Parathyroid adenoma (tissue), 2 donors: ENCODE results near the gene KLC3.

Experiments used
- H2AFZ ChIP-seq: fragments of 300-600 bp; sonication (generic); one replicate; pipeline ENCODE4 v1.7.0; 2017; ENCODE audit warnings: antibody characterized with exemption, mild to moderate bottlenecking
- H3K27ac ChIP-seq: fragments of 300-600 bp; sonication (generic); one replicate; pipeline ENCODE4 v1.7.0; 2017
- H3K27me3 ChIP-seq: fragments of 300-600 bp; sonication (generic); one replicate; pipeline ENCODE4 v1.7.0; 2017; ENCODE audit warnings: low read length; ENCODE audit not compliant: control insufficient read depth, insufficient read depth
- H3K36me3 ChIP-seq: fragments of 300-600 bp; sonication (generic); one replicate; pipeline ENCODE4 v1.7.0; 2017; ENCODE audit warnings: low read length; ENCODE audit not compliant: control insufficient read depth, insufficient read depth
- H3K4me1 ChIP-seq: fragments of 300-600 bp; sonication (generic); one replicate; pipeline ENCODE4 v1.7.0; 2017; ENCODE audit warnings: control low read depth
- H3K4me2 ChIP-seq: fragments of 300-600 bp; sonication (generic); one replicate; pipeline ENCODE4 v1.7.0; 2017; ENCODE audit warnings: low read length
- H3K4me3 ChIP-seq: fragments of 300-600 bp; sonication (generic); one replicate; pipeline ENCODE4 v1.7.0; 2017; ENCODE audit warnings: low read depth, low read length
- H3K79me2 ChIP-seq: fragments of 300-600 bp; sonication (generic); one replicate; pipeline ENCODE4 v1.7.0; 2017; ENCODE audit warnings: control low read depth
- H3K9ac ChIP-seq: fragments of 300-600 bp; sonication (generic); one replicate; pipeline ENCODE4 v1.7.0; 2017; ENCODE audit warnings: mild to moderate bottlenecking
- H3K9me3 ChIP-seq: fragments of 300-600 bp; sonication (generic); one replicate; pipeline ENCODE4 v1.7.0; 2017; ENCODE audit warnings: low read length; ENCODE audit not compliant: control insufficient read depth
- CTCF ChIP-seq: fragments of 300-600 bp; sonication (generic); IDR thresholded peaks from one replicate; pipeline ENCODE4 v1.7.0; 2017; ENCODE audit warnings: antibody characterized with exemption, mild to moderate bottlenecking
- donor health status: primary hyperparathyroidism.

Gene KLC3

GRCh38 chr19:45349430-45349941 is 8.9 kb downstream of the KLC3 start:
- no peak overlapping the region for H3K9ac ChIP-seq
- H3K27ac ChIP-seq = no peak overlapping the region
- no peaks in the 10 kb centered on the region for H3K27me3 ChIP-seq
- H3K9me3 ChIP-seq = no peaks in the 10 kb centered on the region
- TF ChIP-seq CTCF = no peak
- H2AFZ ChIP-seq = no peak overlapping the region
- no peaks in the 10 kb centered on the region for H3K4me1 ChIP-seq
- H3K4me2 ChIP-seq = no peak overlapping the region
- H3K36me3 ChIP-seq = no peaks in the 10 kb centered on the region
- H3K4me3 ChIP-seq = no peak overlapping the region
- no peaks in the 10 kb centered on the region for H3K79me2 ChIP-seq

GRCh38 chr19:45350477-45351058 is 10.0 kb downstream of the KLC3 start:
- H3K36me3 ChIP-seq = no peaks in the 10 kb centered on the region
- no peak overlapping the region for H2AFZ ChIP-seq
- no peak overlapping the region for H3K27ac ChIP-seq
- no peak overlapping the region for H3K9ac ChIP-seq
- no peaks in the 10 kb centered on the region for H3K4me1 ChIP-seq
- no peaks in the 10 kb centered on the region for H3K9me3 ChIP-seq
- no peaks in the 10 kb centered on the region for H3K27me3 ChIP-seq
- no peak overlapping the region for H3K4me3 ChIP-seq
- no peaks in the 10 kb centered on the region for H3K79me2 ChIP-seq
- no peak for TF ChIP-seq CTCF
- no peak overlapping the region for H3K4me2 ChIP-seq

- Histone ChIP-seq H3K36me3 (no peaks in the 10 kb centered on the region), H3K4me3 (no peak overlapping the region), H3K9me3 (no peaks in the 10 kb centered on the region), H2AFZ (no peak overlapping the region), H3K27me3 (no peaks in the 10 kb centered on the region), H3K4me2 (no peak overlapping the region), H3K79me2 (no peaks in the 10 kb centered on the region), H3K27ac (no peak overlapping the region), H3K4me1 (no peaks in the 10 kb centered on the region), H3K9ac (no peak overlapping the region)
- no peak for TF ChIP-seq CTCF
Measured at GRCh38 chr19:45351401-45351952, 10.9 kb downstream of the KLC3 start.

- H3K36me3 ChIP-seq = no peaks in the 10 kb centered on the region
Measured at GRCh38 chr19:45352062-45352461, 11.5 kb downstream of the KLC3 start.

More at GRCh38 chr19:45352062-45352461, 11.5 kb downstream of the KLC3 start:
- H2AFZ ChIP-seq = no peak overlapping the region
- no peak overlapping the region for H3K27ac ChIP-seq
- H3K4me3 ChIP-seq = no peak overlapping the region
- H3K79me2 ChIP-seq = no peaks in the 10 kb centered on the region
- TF ChIP-seq CTCF = no peak
- H3K9me3 ChIP-seq = no peaks in the 10 kb centered on the region
- no peaks in the 10 kb centered on the region for H3K4me1 ChIP-seq
- no peak overlapping the region for H3K9ac ChIP-seq
- no peaks in the 10 kb centered on the region for H3K27me3 ChIP-seq
- H3K4me2 ChIP-seq = no peak overlapping the region
